HEK293 (cell line): ENCODE data around the gene SLC9A9.

Experiments used
- CTCF ChIA-PET: fragments of 350-600 bp; formaldehyde crosslinking; extraction: SDS; loops from one replicate; lab custom pipeline; 2021; ENCODE audit warnings: antibody characterized with exemption; lab: Yijun Ruan, JAX
- POLR2A ChIA-PET: fragments of 300-600 bp; formaldehyde crosslinking; extraction: SDS; loops from one replicate; lab custom pipeline; 2020; ENCODE audit warnings: antibody characterized with exemption, inconsistent platforms; lab: Yijun Ruan, JAX
- H3K27ac ChIP-seq: fragments of 200-500 bp; sonication (Bioruptor generic); 2 replicates; pipeline ENCODE4 v1.5.1; 2014; ENCODE audit warnings: low read depth, low read length, control low read depth, inconsistent platforms; ENCODE audit errors: extremely low read depth
- H3K36me3 ChIP-seq, 2 experiments: fragments of 200-500 bp in 1 of 2; sonication (Bioruptor generic) in 1 of 2; 1 replicate in 1 of 2; 2 replicates in 1 of 2; pipeline ENCODE4 v1.5.1; 2014 to 2017; ENCODE audit warnings: inconsistent platforms in 2 of 2, low read length in 2 of 2; ENCODE audit not compliant: control insufficient read depth in 2 of 2, insufficient read depth in 1 of 2
- H3K4me1 ChIP-seq: fragments of 200-500 bp; sonication (Bioruptor generic); 2 replicates; pipeline ENCODE4 v1.5.1; 2014; ENCODE audit warnings: mild to moderate bottlenecking, low read length, inconsistent platforms; ENCODE audit not compliant: control insufficient read depth, insufficient read depth
- H3K4me3 ChIP-seq: 2 replicates; pipeline ENCODE4 v1.5.1; 2011; ENCODE audit warnings: low read depth, mild to moderate bottlenecking, control low read depth, low read length, moderate library complexity
- H3K9me3 ChIP-seq: fragments of 200-500 bp; sonication (Bioruptor generic); 2 replicates; pipeline ENCODE4 v1.5.1; 2014; ENCODE audit warnings: low read depth, low read length, inconsistent platforms; ENCODE audit not compliant: control insufficient read depth, insufficient read depth
- GFI1B ChIP-seq: fragments of 450-650 bp; formaldehyde crosslinking; IDR thresholded peaks from 2 replicates; pipeline ENCODE4 v1.5.1; 2016; ENCODE audit warnings: missing biosample characterization, missing genetic modification characterization
- GLI2 ChIP-seq: fragments of 450-650 bp; formaldehyde crosslinking; IDR thresholded peaks from 2 replicates; pipeline ENCODE4; 2017; ENCODE audit warnings: missing biosample characterization, missing genetic modification characterization, low read depth, borderline replicate concordance
- HOXD13 ChIP-seq: sonication (generic); formaldehyde crosslinking; IDR thresholded peaks from 2 replicates; pipeline ENCODE4 v1.8.0; 2022; ENCODE audit warnings: missing genetic modification reagents, borderline replicate concordance
- MZF1 ChIP-seq: fragments of 450-650 bp; formaldehyde crosslinking; IDR thresholded peaks from 2 replicates; pipeline ENCODE4 v1.5.1; 2017; ENCODE audit warnings: missing biosample characterization, missing genetic modification characterization, borderline replicate concordance
- REPIN1 ChIP-seq: fragments of 450-650 bp; formaldehyde crosslinking; IDR thresholded peaks from 2 replicates; pipeline ENCODE4 v1.5.1; 2017; ENCODE audit warnings: missing biosample characterization, missing genetic modification characterization, low read depth
- SP2 ChIP-seq: fragments of 450-650 bp; formaldehyde crosslinking; IDR thresholded peaks from 2 replicates; pipeline ENCODE4 v1.5.1; 2016; ENCODE audit warnings: missing biosample characterization, missing genetic modification characterization
- ZBTB48 ChIP-seq: fragments of 450-650 bp; formaldehyde crosslinking; IDR thresholded peaks from 2 replicates; pipeline ENCODE4 v1.5.1; 2016; ENCODE audit warnings: missing biosample characterization, missing genetic modification characterization
- ZFHX2 ChIP-seq: fragments of 450-650 bp; formaldehyde crosslinking; conservative IDR thresholded peaks from 2 replicates; pipeline ENCODE4 v1.5.1; 2016; ENCODE audit warnings: missing biosample characterization, missing genetic modification characterization
- ZFP69B ChIP-seq: fragments of 450-650 bp; formaldehyde crosslinking; IDR thresholded peaks from 2 replicates; pipeline ENCODE4 v1.5.1; 2016; ENCODE audit warnings: missing biosample characterization, missing genetic modification characterization
- ZNF2 ChIP-seq: fragments of 450-650 bp; formaldehyde crosslinking; IDR thresholded peaks from 2 replicates; pipeline ENCODE4 v1.5.1; 2016; ENCODE audit warnings: missing biosample characterization, missing genetic modification characterization
- ZNF211 ChIP-seq: fragments of 450-650 bp; formaldehyde crosslinking; IDR thresholded peaks from 2 replicates; pipeline ENCODE4 v1.5.1; 2016; ENCODE audit warnings: low read depth, missing biosample characterization, missing genetic modification characterization
- ZNF335 ChIP-seq: fragments of 450-650 bp; formaldehyde crosslinking; conservative IDR thresholded peaks from 2 replicates; pipeline ENCODE4 v1.5.1; 2016; ENCODE audit warnings: missing biosample characterization, missing genetic modification characterization
- ZNF366 ChIP-seq: fragments of 450-650 bp; formaldehyde crosslinking; conservative IDR thresholded peaks from 2 replicates; pipeline ENCODE4 v1.5.1; 2016; ENCODE audit warnings: missing biosample characterization, missing genetic modification characterization
- ZNF37A ChIP-seq: fragments of 450-650 bp; IDR thresholded peaks from 2 replicates; pipeline ENCODE4 v1.5.1; 2018; ENCODE audit warnings: missing biosample characterization, missing genetic modification characterization
- ZNF433 ChIP-seq: fragments of 450-650 bp; formaldehyde crosslinking; IDR thresholded peaks from 2 replicates; pipeline ENCODE4 v1.5.1; 2016; ENCODE audit warnings: missing biosample characterization, missing genetic modification characterization, low read depth
- ZNF529 ChIP-seq: fragments of 450-650 bp; formaldehyde crosslinking; IDR thresholded peaks from 2 replicates; pipeline ENCODE4 v1.5.1; 2017; ENCODE audit warnings: missing genetic modification characterization, missing biosample characterization; ENCODE audit not compliant: insufficient replicate concordance
- ZNF544 ChIP-seq: fragments of 450-650 bp; formaldehyde crosslinking; IDR thresholded peaks from 2 replicates; pipeline ENCODE4 v1.5.0; 2017; ENCODE audit warnings: missing biosample characterization, missing genetic modification characterization
- ZNF624 ChIP-seq: fragments of 450-650 bp; formaldehyde crosslinking; IDR thresholded peaks from 2 replicates; pipeline ENCODE4 v1.5.1; 2017; ENCODE audit warnings: missing biosample characterization, missing genetic modification characterization
- ZNF626 ChIP-seq: fragments of 450-650 bp; sonication (Bioruptor Pico); formaldehyde crosslinking; IDR thresholded peaks from 2 replicates; pipeline ENCODE4 v1.5.1; 2018; ENCODE audit warnings: missing biosample characterization, missing genetic modification characterization, inconsistent platforms
- ZNF776 ChIP-seq: fragments of 450-650 bp; formaldehyde crosslinking; IDR thresholded peaks from 2 replicates; pipeline ENCODE4 v1.5.0; 2017; ENCODE audit warnings: missing biosample characterization, missing genetic modification characterization, borderline replicate concordance
- TF ChIP-seq, protein P1 (sequence below): fragments of 450-650 bp; formaldehyde crosslinking; IDR thresholded peaks from 2 replicates; pipeline ENCODE4 v1.5.1; 2016; ENCODE audit warnings: missing biosample characterization, missing genetic modification characterization
- TF ChIP-seq, protein P2 (sequence below): fragments of 450-650 bp; formaldehyde crosslinking; IDR thresholded peaks from 2 replicates; pipeline ENCODE4 v1.5.1; 2017; ENCODE audit warnings: missing biosample characterization, missing genetic modification characterization
- TF ChIP-seq, protein P3 (sequence below): fragments of 450-650 bp; formaldehyde crosslinking; IDR thresholded peaks from 2 replicates; pipeline ENCODE4 v1.5.1; 2017; ENCODE audit warnings: missing biosample characterization, mild to moderate bottlenecking, missing genetic modification characterization, moderate library complexity
- TF ChIP-seq, protein P4 (sequence below): fragments of 450-650 bp; formaldehyde crosslinking; IDR thresholded peaks from 2 replicates; pipeline ENCODE4 v1.5.1; 2017; ENCODE audit warnings: missing biosample characterization, missing genetic modification characterization

SLC9A9 gene

DNA sequence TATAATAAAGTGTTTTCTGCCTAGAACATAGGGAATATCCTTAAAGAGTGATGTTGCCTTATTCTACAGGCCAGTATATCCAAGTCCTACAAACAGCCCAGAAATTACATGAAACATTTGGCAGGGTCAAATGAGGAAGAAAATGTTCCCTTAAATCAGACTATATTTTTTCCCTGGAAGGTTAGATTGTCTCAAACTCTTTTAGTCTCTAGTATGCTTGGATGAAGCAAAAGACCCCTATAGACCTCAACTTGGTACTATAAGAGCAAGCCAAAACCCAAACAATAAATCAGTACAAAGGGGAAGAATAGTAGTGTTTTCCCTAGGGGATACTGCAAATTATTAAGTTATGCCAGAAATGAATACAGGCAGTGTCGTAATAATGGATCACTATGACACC is 310.2 kb downstream of the SLC9A9 start:
- no peaks in the 10 kb centered on the region for H3K9me3 ChIP-seq
- H3K36me3 ChIP-seq: no peaks in the 10 kb centered on the region
- TF ChIP-seq REPIN1 (tag by site-specific recombination): no peak
- TF ChIP-seq ZNF366 (tag by site-specific recombination): no peak
- TF ChIP-seq ZNF624 (tag by site-specific recombination): no peak
- no peak for TF ChIP-seq ZNF776 (tag by site-specific recombination)
- TF ChIP-seq ZNF544 (tag by site-specific recombination): no peak
- TF ChIP-seq, protein P1, sequence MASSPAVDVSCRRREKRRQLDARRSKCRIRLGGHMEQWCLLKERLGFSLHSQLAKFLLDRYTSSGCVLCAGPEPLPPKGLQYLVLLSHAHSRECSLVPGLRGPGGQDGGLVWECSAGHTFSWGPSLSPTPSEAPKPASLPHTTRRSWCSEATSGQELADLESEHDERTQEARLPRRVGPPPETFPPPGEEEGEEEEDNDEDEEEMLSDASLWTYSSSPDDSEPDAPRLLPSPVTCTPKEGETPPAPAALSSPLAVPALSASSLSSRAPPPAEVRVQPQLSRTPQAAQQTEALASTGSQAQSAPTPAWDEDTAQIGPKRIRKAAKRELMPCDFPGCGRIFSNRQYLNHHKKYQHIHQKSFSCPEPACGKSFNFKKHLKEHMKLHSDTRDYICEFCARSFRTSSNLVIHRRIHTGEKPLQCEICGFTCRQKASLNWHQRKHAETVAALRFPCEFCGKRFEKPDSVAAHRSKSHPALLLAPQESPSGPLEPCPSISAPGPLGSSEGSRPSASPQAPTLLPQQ (tag by site-specific recombination): no peak
- no peak for TF ChIP-seq MZF1
- TF ChIP-seq ZNF626 (tag by site-specific recombination): no peak
- no peak for TF ChIP-seq ZNF2 (tag by site-specific recombination)
- TF ChIP-seq GLI2 (tag by site-specific recombination): no peak
- TF ChIP-seq GFI1B (tag by site-specific recombination): no peak
- no peak overlapping the region for H3K4me3 ChIP-seq
- H3K27ac ChIP-seq: no peak overlapping the region
- CTCF ChIA-PET: no interaction called here
- POLR2A ChIA-PET: no interaction called here
- no peaks in the 10 kb centered on the region for H3K4me1 ChIP-seq

DNA sequence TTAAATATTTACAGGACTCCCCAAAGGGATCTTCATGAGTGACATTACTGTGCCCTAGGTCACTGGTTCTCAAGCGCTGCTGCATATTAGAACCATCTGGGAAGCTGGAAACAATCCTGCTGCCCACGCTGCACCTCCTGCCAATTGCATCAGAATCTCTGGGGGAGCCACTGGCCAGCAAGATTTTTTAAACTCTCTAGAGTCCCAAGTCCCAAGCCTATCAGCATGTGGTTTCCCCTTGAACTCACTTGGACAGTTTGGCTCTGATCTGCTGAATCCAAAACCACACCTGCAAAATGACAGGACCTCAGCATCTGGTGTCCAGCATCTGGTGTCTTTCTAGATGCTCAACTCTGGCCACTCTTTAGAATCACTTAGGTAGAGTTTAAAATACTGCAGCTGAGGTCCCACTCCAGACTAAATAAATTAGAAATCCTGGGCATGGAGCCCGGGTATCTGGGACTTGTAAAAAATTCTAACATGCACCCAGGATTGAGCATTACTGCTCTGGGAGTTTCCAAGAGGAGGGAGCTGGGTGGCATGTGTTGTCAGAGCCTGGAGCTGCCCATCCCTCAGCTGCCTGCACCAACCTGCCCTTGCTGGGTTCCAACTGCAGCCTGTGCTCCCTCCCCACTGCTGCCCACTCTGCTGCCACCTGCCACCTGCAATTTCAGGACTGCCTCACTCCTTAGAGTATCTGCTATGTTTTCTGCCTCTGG is 311.3 kb downstream of the SLC9A9 start:
- H3K27ac ChIP-seq: no peak overlapping the region
- no peaks in the 10 kb centered on the region for H3K9me3 ChIP-seq
- no peaks in the 10 kb centered on the region for H3K36me3 ChIP-seq
- ChIA-PET POLR2A (no interaction called here), CTCF (no interaction called here)
- TF ChIP-seq, protein P2, sequence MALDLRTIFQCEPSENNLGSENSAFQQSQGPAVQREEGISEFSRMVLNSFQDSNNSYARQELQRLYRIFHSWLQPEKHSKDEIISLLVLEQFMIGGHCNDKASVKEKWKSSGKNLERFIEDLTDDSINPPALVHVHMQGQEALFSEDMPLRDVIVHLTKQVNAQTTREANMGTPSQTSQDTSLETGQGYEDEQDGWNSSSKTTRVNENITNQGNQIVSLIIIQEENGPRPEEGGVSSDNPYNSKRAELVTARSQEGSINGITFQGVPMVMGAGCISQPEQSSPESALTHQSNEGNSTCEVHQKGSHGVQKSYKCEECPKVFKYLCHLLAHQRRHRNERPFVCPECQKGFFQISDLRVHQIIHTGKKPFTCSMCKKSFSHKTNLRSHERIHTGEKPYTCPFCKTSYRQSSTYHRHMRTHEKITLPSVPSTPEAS: no peak
- TF ChIP-seq ZFHX2 (tag by site-specific recombination) (no peak), HOXD13 (CRISPR knock-in tag) (no peak), ZNF335 (tag by site-specific recombination) (no peak), ZBTB48 (tag by site-specific recombination) (no peak), ZFP69B (tag by site-specific recombination) (no peak), ZNF433 (tag by site-specific recombination) (no peak), ZNF211 (no peak), ZNF37A (tag by site-specific recombination) (no peak), ZNF529 (tag by site-specific recombination) (no peak), SP2 (no peak)
- TF ChIP-seq, protein P3, sequence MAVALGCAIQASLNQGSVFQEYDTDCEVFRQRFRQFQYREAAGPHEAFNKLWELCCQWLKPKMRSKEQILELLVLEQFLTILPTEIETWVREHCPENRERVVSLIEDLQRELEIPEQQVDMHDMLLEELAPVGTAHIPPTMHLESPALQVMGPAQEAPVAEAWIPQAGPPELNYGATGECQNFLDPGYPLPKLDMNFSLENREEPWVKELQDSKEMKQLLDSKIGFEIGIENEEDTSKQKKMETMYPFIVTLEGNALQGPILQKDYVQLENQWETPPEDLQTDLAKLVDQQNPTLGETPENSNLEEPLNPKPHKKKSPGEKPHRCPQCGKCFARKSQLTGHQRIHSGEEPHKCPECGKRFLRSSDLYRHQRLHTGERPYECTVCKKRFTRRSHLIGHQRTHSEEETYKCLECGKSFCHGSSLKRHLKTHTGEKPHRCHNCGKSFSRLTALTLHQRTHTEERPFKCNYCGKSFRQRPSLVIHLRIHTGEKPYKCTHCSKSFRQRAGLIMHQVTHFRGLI (tag by site-specific recombination): no peak
- TF ChIP-seq, protein P4, sequence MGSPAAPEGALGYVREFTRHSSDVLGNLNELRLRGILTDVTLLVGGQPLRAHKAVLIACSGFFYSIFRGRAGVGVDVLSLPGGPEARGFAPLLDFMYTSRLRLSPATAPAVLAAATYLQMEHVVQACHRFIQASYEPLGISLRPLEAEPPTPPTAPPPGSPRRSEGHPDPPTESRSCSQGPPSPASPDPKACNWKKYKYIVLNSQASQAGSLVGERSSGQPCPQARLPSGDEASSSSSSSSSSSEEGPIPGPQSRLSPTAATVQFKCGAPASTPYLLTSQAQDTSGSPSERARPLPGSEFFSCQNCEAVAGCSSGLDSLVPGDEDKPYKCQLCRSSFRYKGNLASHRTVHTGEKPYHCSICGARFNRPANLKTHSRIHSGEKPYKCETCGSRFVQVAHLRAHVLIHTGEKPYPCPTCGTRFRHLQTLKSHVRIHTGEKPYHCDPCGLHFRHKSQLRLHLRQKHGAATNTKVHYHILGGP: no peak
- H3K4me1 ChIP-seq: no peaks in the 10 kb centered on the region
- H3K4me3 ChIP-seq: no peak overlapping the region
